Lower leg skin (tissue), 4 donors: ENCODE results near the gene NEAT1. TPM values are rescaled to one million over a fixed set of nuclear protein-coding genes. Genes with fewer than 3 reads are reported as not detected.

Source experiments
- DNase-seq, 2 donors: peaks; one replicate each; pipeline ENCODE4 v3.0.0-alpha.2; 2019; ENCODE audit warnings: low spot score in 2 of 2
- H3K4me3 ChIP-seq: fragments of 200-600 bp; sonication (generic); 2 replicates; pipeline ENCODE4 v1.5.1; 2017; ENCODE audit warnings: mild to moderate bottlenecking, low read depth; ENCODE audit not compliant: poor library complexity, severe bottlenecking
- CTCF ChIP-seq, 3 donors: fragments of 450-650 bp; IDR thresholded peaks; one replicate each; pipeline ENCODE4 v1.5.1; 2016; ENCODE audit warnings: antibody characterized with exemption in 3 of 3, mild to moderate bottlenecking in 3 of 3, moderate library complexity in 2 of 3
- POLR2A ChIP-seq, 2 donors: fragments of 450-650 bp; IDR thresholded peaks; one replicate each; pipeline ENCODE4 v1.6.1; 2016 to 2017; ENCODE audit warnings: antibody characterized with exemption in 2 of 2, mild to moderate bottlenecking in 1 of 2, moderate library complexity in 1 of 2
- WGBS, 2 donors: methylation state at CpG; one replicate each; pipeline ENCODE4 v1.1.5; 2018; 5-methylcytosine and 5-hydroxymethylcytosine counted together
- intact Hi-C: fragments of 100-400 bp; cut with DNase I; formaldehyde crosslinking; loops from one replicate; pipeline ENCODE4 v1.15.0; 2023; ENCODE audit warnings: low total_unique reads
- total RNA-seq, 4 donors: library from RNA; depleted of rRNA; stranded (reverse); fragments of >200 nt; gene quantifications; one replicate each; pipeline ENCODE4 v1.1.0, GENCODE V29; 2016

The NEAT1 gene
- total RNA-seq, 4 donors from 2014 or later, result 147 to 645 (median 301) TPM

- TF ChIP-seq POLR2A (IDR thresholded peaks at IDR 0.05) (no peak), CTCF (IDR thresholded peaks at IDR 0.05) (no peak)
- peak in 1 of 2 donors; percentile 86 for DNase-seq
- intact Hi-C loops, result loop anchor here (5.0 kb wide), 1 partner anchor 92 kb away; no protein-coding TSS in a partner anchor
- 72 to 75% methylated on average over 11 of the region's 11 CpGs for WGBS, 2 donors
- no peak overlapping the region for H3K4me3 ChIP-seq
These were observed 7.7 kb upstream of the NEAT1 start for GRCh38 chr11:65414776-65415498.

- H3K4me3 ChIP-seq, result no peak overlapping the region
- TF ChIP-seq POLR2A (IDR thresholded peaks at IDR 0.05) (no peak), CTCF (IDR thresholded peaks at IDR 0.05) (no peak)
- DNase-seq, result peak in 1 of 2 donors; percentile 83
- intact Hi-C loops, result loop anchor here (5.0 kb wide), 1 partner anchor 92 kb away; no protein-coding TSS in a partner anchor
- WGBS, 2 donors, result 62 to 67% methylated on average over 11 of the region's 11 CpGs
These were observed 6.9 kb upstream of the NEAT1 start for GRCh38 chr11:65415499-65416340.

- 2 to 4% methylated on average over 15 to 16 of the region's 18 CpGs for WGBS, 2 donors
- TF ChIP-seq POLR2A (IDR thresholded peaks at IDR 0.05) (no peak), CTCF (IDR thresholded peaks at IDR 0.05) (peak in 1 of 3 donors; percentile 96)
- no peak overlapping the region for H3K4me3 ChIP-seq
- intact Hi-C loops, result loop anchor here (5.0 kb wide), 1 partner anchor 91 kb away; no protein-coding TSS in a partner anchor
- peak; percentile 89 to 99 for DNase-seq
These were observed 6.2 kb upstream of the NEAT1 start for GRCh38 chr11:65416341-65416824.

GRCh38 chr11:65416841-65417701, 5.5 kb upstream of the NEAT1 start:
- H3K4me3 ChIP-seq, result no peak overlapping the region
- peak in 1 of 2 donors; percentile 92 for DNase-seq
- intact Hi-C loops, result loop anchor here (5.0 kb wide), 1 partner anchor 90 kb away; no protein-coding TSS in a partner anchor
- 20 to 25% methylated on average over 14 of the region's 14 CpGs for WGBS, 2 donors
- TF ChIP-seq POLR2A (IDR thresholded peaks at IDR 0.05) (no peak), CTCF (IDR thresholded peaks at IDR 0.05) (no peak)
